Heart left ventricle (tissue), 16 donors: ENCODE measurements around the gene NRF1. TPM values are rescaled to one million over a fixed set of nuclear protein-coding genes. Genes with fewer than 3 reads are reported as not detected.

ENCODE experiments used
- ATAC-seq, 4 donors: fragments of 200-7000 bp; cut with Tn5 transposase; one replicate each; pipeline ENCODE4 v1.9.1; 2020 to 2022; ENCODE audit warnings: moderate library complexity in 4 of 4, mild to moderate bottlenecking in 3 of 4, moderate number of reproducible peaks in 1 of 4
- DNase-seq, 5 donors: peaks; one replicate each; pipeline ENCODE4 v3.0.0-alpha.2; 2020
- H3K27ac ChIP-seq, 12 donors: fragments of 200-600 bp; sonication (generic) in 4 of 12; one replicate each; pipeline versions ENCODE4 v1.5.0 to v1.8.0; 2016 to 2022; ENCODE audit warnings: mild to moderate bottlenecking in 2 of 12
- H3K27me3 ChIP-seq, 9 donors: fragments of 200-600 bp; sonication (generic) in 2 of 9; one replicate each; pipeline versions ENCODE4 v1.5.1 to v1.8.0; 2016 to 2022; ENCODE audit warnings: mild to moderate bottlenecking in 3 of 9
- H3K36me3 ChIP-seq, 9 donors: fragments of 200-600 bp; sonication (generic) in 2 of 9; one replicate each; pipeline versions ENCODE4 v1.5.0 to v1.8.0; 2018 to 2022; ENCODE audit warnings: mild to moderate bottlenecking in 2 of 9
- H3K4me1 ChIP-seq, 12 donors: fragments of 200-600 bp; sonication (generic) in 4 of 12; one replicate each; pipeline versions ENCODE4 v1.5.0 to v1.8.0; 2016 to 2022; ENCODE audit warnings: mild to moderate bottlenecking in 3 of 12
- H3K4me3 ChIP-seq, 12 donors: fragments of 200-600 bp; sonication (generic) in 4 of 12; one replicate each; pipeline versions ENCODE4 v1.5.0 to v1.8.0; 2017 to 2022; ENCODE audit warnings: mild to moderate bottlenecking in 9 of 12, moderate library complexity in 4 of 12
- H3K9me3 ChIP-seq, 12 donors: fragments of 200-600 bp; sonication (generic) in 4 of 12; one replicate each; pipeline versions ENCODE4 v1.5.0 to v1.8.0; 2016 to 2022; ENCODE audit warnings: mild to moderate bottlenecking in 1 of 12
- CTCF ChIP-seq, 12 donors: fragments of 200-600 bp; sonication (generic) in 4 of 12; IDR thresholded peaks; one replicate each; pipeline versions ENCODE4 v1.5.0 to v1.8.0; 2018 to 2022; ENCODE audit warnings: antibody characterized with exemption in 12 of 12, mild to moderate bottlenecking in 5 of 12
- POLR2A ChIP-seq, 2 donors: fragments of 450-650 bp; IDR thresholded peaks; one replicate each; pipeline ENCODE4 v1.6.1; 2017; ENCODE audit warnings: antibody characterized with exemption in 2 of 2, mild to moderate bottlenecking in 2 of 2, moderate library complexity in 2 of 2
- WGBS, 4 donors: extraction: QIAGEN DNeasy Blood & Tissue Kit in 2 of 4; methylation state at CpG; one replicate each; pipeline versions ENCODE4 v1.1.5 to v1.1.7; 2013 to 2018; 5-methylcytosine and 5-hydroxymethylcytosine counted together
- intact Hi-C, 10 donors: fragments of 100-400 bp; cut with DNase I; formaldehyde crosslinking; loops; one replicate each; pipeline versions ENCODE4 v1.11.1 to v1.14.2; 2022
- polyA plus RNA-seq, 2 donors: library from polyadenylated mRNA; stranded (reverse); fragments of 200-250 nt; gene quantifications; one replicate each; pipeline ENCODE4 v1.2.3, GENCODE V29; 2013
- total RNA-seq, 9 donors: library from RNA; depleted of rRNA in 2 of 9; stranded (reverse); fragments of >200 nt in 2 of 9; fragmentation: NEBNext Ultra II Directional in 3 of 9; extraction: Animal tissue kit (Norgen Biotek cat#: 25700) in 3 of 9; gene quantifications; one replicate each; pipeline versions ENCODE4 v1.1.0 to v1.2.4, GENCODE V29; 2016 to 2023
- donor health status: ischemic (EF 13 %, LVEDD 7.1; RV severe dilation, severe dysfunction).
- donor health status: healthy with polysubstance abuse.
- donor health status: DM: no; HTN: yes; CAD: no.
- donor health status: DM: no; HTN: no; CAD: no.
- donor health status: ischemic (EF 25% LVEDD 6.9; RV normal size, moderate dysfunction).
- donor health status: ischemic (EF 25% LVEDD 5.7; RV mildly dilated, moderate dysfunction).
- donor health status: healthy.
- donor health status: DM: yes; HTN: yes; CAD: no.
- donor health status: ischemic (EF 35%, LVEDD 5.7; RV mildly dilated, moderate dysfunction).
- donor health status: nonischemic (EF 11% LVEDD 7.7; RV severe dilation, severe dysfunction).
- donor health status: DM: yes; HTN: yes; CAD: no.
- donor health status: PGD.
- donor health status: ischemic (EF 29% LVEDD 5.4; RV normal size, mild dysfunction).
- donor health status: nonischemic (EF 23%, LVEDD 6.1; RV moderate dilation, normal function).

Gene NRF1
- total and polyA plus RNA-seq, 11 donors, result 6.2 to 20.7 (median 11.9) TPM

GRCh38 chr7:129686063-129686462 lies 74.5 kb downstream of the NRF1 start:
- H3K4me3 ChIP-seq, result no peak overlapping the region
- no peak overlapping the region for H3K27ac ChIP-seq
- peaks cover 0 to 18% (median 0%) of the 10 kb centered on the region in 12 donors for H3K4me1 ChIP-seq
- H3K9me3 ChIP-seq, result no peaks in the 10 kb centered on the region
- intact Hi-C loops, result no loop called here
- no peak for DNase-seq
- ATAC-seq, result no peak
- H3K36me3 ChIP-seq, result peaks cover 0 to 18% (median 10%) of the 10 kb centered on the region in 9 donors
- 81 to 97% (median 97%) methylated on average over 2 of the region's 2 CpGs for WGBS, 4 donors
- no peak for TF ChIP-seq POLR2A (IDR thresholded peaks at IDR 0.05)
- no peak for TF ChIP-seq CTCF (IDR thresholded peaks at IDR 0.05)
- H3K27me3 ChIP-seq, result no peaks in the 10 kb centered on the region

DNA sequence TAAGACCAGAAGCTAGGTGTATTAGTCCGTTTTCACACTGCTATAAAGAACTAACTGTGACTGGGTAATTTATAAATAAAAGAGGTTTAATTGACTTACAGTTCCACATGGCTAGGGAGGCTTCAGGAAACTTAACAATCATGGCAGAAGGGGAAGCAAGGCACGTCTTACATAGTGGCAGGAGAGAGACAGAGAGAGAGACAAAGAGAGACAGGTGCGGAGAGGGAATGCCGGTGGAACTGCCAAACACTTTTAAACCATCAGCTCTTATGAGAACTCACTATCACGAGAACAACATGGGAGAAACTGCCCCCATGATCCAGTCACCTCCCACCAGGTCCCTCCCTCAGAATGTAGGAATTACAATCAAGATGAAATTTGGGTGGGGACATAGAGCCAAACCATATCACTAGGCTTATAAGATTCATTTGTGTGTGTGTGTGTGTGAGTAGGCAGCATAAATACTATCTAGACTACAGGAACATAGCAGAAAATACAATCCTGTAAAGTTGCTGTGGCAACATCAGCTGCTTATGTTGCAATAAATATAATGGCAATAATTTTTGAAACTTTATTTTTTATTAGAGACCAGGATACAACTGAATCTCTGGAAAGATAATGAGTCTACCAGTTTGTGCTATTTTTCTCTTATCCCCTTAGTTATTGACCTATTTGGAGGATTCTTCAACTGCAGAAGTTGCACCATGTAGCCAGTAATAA lies 77.1 kb downstream of the NRF1 start:
- no peaks in the 10 kb centered on the region for H3K27me3 ChIP-seq
- no peaks in the 10 kb centered on the region for H3K9me3 ChIP-seq
- intact Hi-C loops, result no loop called here
- H3K27ac ChIP-seq, result no peak overlapping the region
- H3K4me3 ChIP-seq, result no peak overlapping the region
- ATAC-seq, result no peak
- DNase-seq, result no peak
- H3K4me1 ChIP-seq, result peaks cover 0 to 18% (median 0%) of the 10 kb centered on the region in 12 donors
- WGBS, 4 donors, result 95 to 97% (median 96%) methylated on average over 5 of the region's 5 CpGs
- no peak for TF ChIP-seq CTCF (IDR thresholded peaks at IDR 0.05)
- no peak for TF ChIP-seq POLR2A (IDR thresholded peaks at IDR 0.05)
- H3K36me3 ChIP-seq, result peaks cover 0 to 42% (median 34%) of the 10 kb centered on the region in 9 donors

DNA sequence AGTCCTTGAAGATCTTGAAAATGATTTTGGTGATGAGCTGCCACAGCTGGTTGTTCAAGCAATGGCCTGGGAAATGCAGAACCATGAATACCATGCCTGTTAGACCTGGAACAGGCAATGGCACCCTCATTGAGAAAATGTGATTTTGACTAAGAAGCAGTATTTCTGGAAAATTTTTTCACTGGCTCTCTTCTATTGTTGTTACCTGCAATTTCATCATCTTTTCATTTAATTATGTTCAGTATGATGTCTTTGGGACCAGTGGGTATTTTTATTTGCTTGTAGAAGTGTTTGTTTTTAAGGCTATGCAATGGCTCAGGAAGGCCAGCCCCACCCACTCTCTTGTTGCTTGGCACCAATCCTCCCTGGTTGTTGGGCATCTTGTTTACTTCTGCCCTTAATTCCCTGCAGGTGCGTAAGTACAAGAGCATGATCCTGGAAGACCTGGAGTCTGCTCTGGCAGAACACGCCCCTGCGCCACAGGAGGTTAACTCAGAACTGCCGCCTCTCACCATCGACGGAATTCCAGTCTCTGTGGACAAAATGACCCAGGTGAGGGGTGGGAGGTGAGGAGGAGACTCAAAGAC lies 78.6 kb downstream of the NRF1 start:
- Histone ChIP-seq H3K27ac (no peak overlapping the region), H3K4me3 (no peak overlapping the region), H3K4me1 (peaks cover 0 to 9% (median 0%) of the 10 kb centered on the region in 12 donors), H3K9me3 (no peaks in the 10 kb centered on the region), H3K36me3 (peaks cover 0 to 53% (median 46%) of the 10 kb centered on the region in 9 donors), H3K27me3 (no peaks in the 10 kb centered on the region)
- 96 to 99% (median 98%) methylated on average over 6 of the region's 6 CpGs for WGBS, 4 donors
- TF ChIP-seq POLR2A (IDR thresholded peaks at IDR 0.05), result no peak
- no peak for TF ChIP-seq CTCF (IDR thresholded peaks at IDR 0.05)
- no peak for DNase-seq
- intact Hi-C loops, result no loop called here
- ATAC-seq, result no peak

- Histone ChIP-seq H3K9me3 (no peaks in the 10 kb centered on the region), H3K4me3 (no peak overlapping the region), H3K27ac (no peak overlapping the region), H3K4me1 (peaks cover 0 to 8% (median 0%) of the 10 kb centered on the region in 12 donors), H3K27me3 (no peaks in the 10 kb centered on the region), H3K36me3 (peaks cover 0 to 56% (median 46%) of the 10 kb centered on the region in 9 donors)
- no peak for DNase-seq
- intact Hi-C loops, result no loop called here
- TF ChIP-seq POLR2A (IDR thresholded peaks at IDR 0.05) (no peak), CTCF (IDR thresholded peaks at IDR 0.05) (no peak)
- no peak for ATAC-seq
- WGBS, 4 donors, result 69 to 96% (median 88%) methylated on average over 4 of the region's 4 CpGs
These were observed 79.2 kb downstream of the NRF1 start for GRCh38 chr7:129690701-129691100.
